Panc1 (cell line): ENCODE results near the gene PIK3R1. TPM values are rescaled to one million over a fixed set of nuclear protein-coding genes. Genes with fewer than 3 reads are reported as not detected.

Experiments
- ATAC-seq: fragments of 200-7000 bp; cut with Tn5 transposase; 2 replicates; pipeline ENCODE4 v1.9.1; 2020; ENCODE audit warnings: mild to moderate bottlenecking, moderate library complexity
- BruUV-seq: library from RNA; stranded (reverse); fragments of 400-500 nt; replicated peaks from 2 replicates; lab custom pipeline; 2021; lab: Mats Ljungman, UMichigan
- CTCF ChIA-PET: fragments of 300-600 bp; sonication (Branson Sonifier 250); formaldehyde crosslinking; loops from one replicate; lab custom pipeline; 2022; ENCODE audit warnings: antibody characterized with exemption; lab: Charles Lee
- POLR2A ChIA-PET: fragments of 300-600 bp; sonication (Branson Sonifier 250); formaldehyde crosslinking; loops from one replicate; lab custom pipeline; 2022; ENCODE audit warnings: antibody characterized with exemption; lab: Charles Lee
- DNase-seq: peaks from one replicate; pipeline ENCODE4 v3.0.0-alpha.2; 2010; ENCODE audit warnings: low read depth, low spot score
- H3K27ac ChIP-seq: 2 replicates; pipeline ENCODE4 v1.5.1; 2011; ENCODE audit warnings: mild to moderate bottlenecking, low read length, inconsistent platforms
- H3K27me3 ChIP-seq: fragments of 200-500 bp; sonication (Bioruptor generic); 2 replicates; pipeline ENCODE4 v1.6.0; 2014; ENCODE audit warnings: low read length, inconsistent platforms; ENCODE audit not compliant: control insufficient read depth, insufficient read depth
- H3K36me3 ChIP-seq: fragments of 200-500 bp; sonication (Bioruptor generic); 2 replicates; pipeline ENCODE4 v1.5.1; 2014; ENCODE audit warnings: inconsistent platforms, mild to moderate bottlenecking, low read length, moderate library complexity; ENCODE audit not compliant: control insufficient read depth, insufficient read depth
- H3K4me1 ChIP-seq: 2 replicates; pipeline ENCODE4 v1.5.1; 2011; ENCODE audit warnings: inconsistent platforms, mild to moderate bottlenecking, low read length, moderate library complexity; ENCODE audit not compliant: control insufficient read depth, insufficient read depth
- H3K4me3 ChIP-seq, 2 experiments: 2 replicates each; pipeline ENCODE4 v1.5.1; 2011 to 2012; ENCODE audit warnings: low read depth in 2 of 2, low read length in 2 of 2, mild to moderate bottlenecking in 2 of 2, inconsistent platforms in 1 of 2, moderate library complexity in 1 of 2
- H3K9me3 ChIP-seq: fragments of 200-500 bp; sonication (Bioruptor generic); 2 replicates; pipeline ENCODE4 v1.5.1; 2014; ENCODE audit warnings: low read depth, mild to moderate bottlenecking, inconsistent platforms, low read length, moderate library complexity; ENCODE audit not compliant: control insufficient read depth, insufficient read depth
- CTCF ChIP-seq: fragments of 450-650 bp; IDR thresholded peaks from 2 replicates; pipeline ENCODE4 v1.5.1; 2017; ENCODE audit warnings: mild to moderate bottlenecking
- POLR2AphosphoS5 ChIP-seq: IDR thresholded peaks from 2 replicates; pipeline ENCODE4 v1.6.1; 2012; ENCODE audit warnings: mild to moderate bottlenecking, low read depth, low read length, moderate library complexity
- REST ChIP-seq, 2 experiments: IDR thresholded peaks; 2 replicates each; pipeline ENCODE4 v1.6.1; 2011 to 2012; ENCODE audit warnings: low read depth in 2 of 2, control low read depth in 1 of 2, low read length in 1 of 2, mild to moderate bottlenecking in 1 of 2, moderate library complexity in 1 of 2; ENCODE audit not compliant: insufficient read depth in 1 of 2
- SIN3A ChIP-seq: IDR thresholded peaks from 2 replicates; pipeline ENCODE4 v1.6.1; 2012; ENCODE audit warnings: low read depth, mild to moderate bottlenecking, low read length, moderate library complexity, borderline replicate concordance; ENCODE audit not compliant: insufficient read depth
- TCF7L2 ChIP-seq: IDR thresholded peaks from 2 replicates; pipeline ENCODE4 v1.6.1; 2011; ENCODE audit warnings: mild to moderate bottlenecking, low read depth, low read length, inconsistent platforms
- in situ Hi-C: cut with HindIII; loops from 2 replicates; pipeline ENCODE4 v1.10.0; 2016; ENCODE audit warnings: low sequenced_read_pairs, low pct_unique_long_range_greater_than_20kb
- intact Hi-C: fragments of 100-400 bp; cut with micrococcal nuclease; formaldehyde crosslinking; loops from one replicate; pipeline ENCODE4 v1.10.0; 2022; ENCODE audit not compliant: unreplicated experiment
- total RNA-seq: library from RNA; stranded (reverse); gene quantifications from one replicate; pipeline ENCODE4 v1.2.1, GENCODE V29; 2021; ENCODE audit not compliant: unreplicated experiment

PIK3R1 gene
- total RNA-seq, 1 experiment from 2014 or later, result 23.4 TPM

GRCh38 chr5:68189613-68190012 is 25.9 kb upstream of the PIK3R1 start:
- Histone ChIP-seq H3K27ac (no peak overlapping the region), H3K36me3 (no peaks in the 10 kb centered on the region), H3K4me1 (no peaks in the 10 kb centered on the region), H3K9me3 (no peaks in the 10 kb centered on the region), H3K4me3 (no peak overlapping the region), H3K27me3 (no peaks in the 10 kb centered on the region)
- ATAC-seq (no peak), DNase-seq (no peak)
- TF ChIP-seq REST (IDR thresholded peaks at IDR 0.05; ENCODE audit: insufficient read depth in 1 of 2, low read depth in 2 of 2, low read length in 1 of 2), result no peak
- no peak for TF ChIP-seq CTCF
- TF ChIP-seq SIN3A, result no peak
- no peak for TF ChIP-seq POLR2AphosphoS5
- TF ChIP-seq TCF7L2, result no peak
- BruUV-seq, result no TSS peak
- in situ Hi-C loops, result no loop called here
- POLR2A ChIA-PET, result no interaction called here
- intact Hi-C loops, result no loop called here
- CTCF ChIA-PET, result no interaction called here

- no TSS peak for BruUV-seq
- TF ChIP-seq SIN3A, result no peak
- TF ChIP-seq REST (IDR thresholded peaks at IDR 0.05; ENCODE audit: insufficient read depth in 1 of 2, low read depth in 2 of 2, low read length in 1 of 2), result no peak
- no peak for TF ChIP-seq CTCF
- TF ChIP-seq TCF7L2, result no peak
Measured at GRCh38 chr5:68190619-68191018, 24.9 kb upstream of the PIK3R1 start.

More at GRCh38 chr5:68190619-68191018, 24.9 kb upstream of the PIK3R1 start:
- no peaks in the 10 kb centered on the region for H3K36me3 ChIP-seq
- ChIA-PET CTCF (no interaction called here), POLR2A (no interaction called here)
- no peaks in the 10 kb centered on the region for H3K27me3 ChIP-seq
- H3K9me3 ChIP-seq, result no peaks in the 10 kb centered on the region
- in situ Hi-C loops (no loop called here), intact Hi-C loops (no loop called here)
- no peak for ATAC-seq
- no peak for DNase-seq
- H3K4me1 ChIP-seq, result no peaks in the 10 kb centered on the region
- no peak overlapping the region for H3K4me3 ChIP-seq
- H3K27ac ChIP-seq, result no peak overlapping the region
